Measurements from ENCODE around the gene GULP1. TPM values are rescaled to one million over a fixed set of nuclear protein-coding genes. Genes with fewer than 3 reads are reported as not detected.

Gene GULP1
- total and polyA plus RNA-seq, 4 donors = 25.3 to 78.2 (median 48.2) TPM

DNA sequence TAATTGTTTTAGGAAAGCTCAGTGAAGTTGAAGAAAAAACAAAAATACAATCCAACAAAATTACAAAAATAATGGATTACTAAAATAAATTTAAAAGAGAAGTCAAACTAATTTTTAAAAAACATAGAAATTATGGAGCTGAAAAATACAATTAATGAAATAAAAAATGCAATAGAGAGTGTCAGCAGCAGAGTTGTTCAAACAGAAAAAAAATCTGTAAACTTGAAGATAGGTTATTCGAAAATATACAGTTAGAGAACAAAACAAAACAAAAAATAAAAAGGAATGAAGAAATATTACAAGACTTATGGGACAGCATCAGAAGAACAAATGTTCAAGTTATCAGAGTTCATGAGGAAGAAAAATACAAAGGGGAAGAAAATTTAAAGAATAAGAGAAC lies 114.7 kb downstream of the GULP1 start:
- Histone ChIP-seq H3K4me3 (ENCODE audit: low read depth, low read length) (no peak overlapping the region), H3K27me3 (ENCODE audit: control insufficient read depth, insufficient read depth, low read length) (no peaks in the 10 kb centered on the region), H3K4me1 (ENCODE audit: control insufficient read depth, insufficient read depth, low read length) (no peaks in the 10 kb centered on the region), H3K36me3 (ENCODE audit: control insufficient read depth, insufficient read depth, low read length) (no peaks in the 10 kb centered on the region), H3K9me3 (ENCODE audit: control insufficient read depth, insufficient read depth, low read length) (peaks cover 13% of the 10 kb centered on the region), H3K27ac (ENCODE audit: low read depth, low read length) (no peak overlapping the region)
- DNase-seq (ENCODE audit: low read depth in 4 of 6, low spot score in 6 of 6) = no peak
- WGBS (ENCODE audit: insufficient coverage) = no CpG with 5 or more reads among the region's 1 CpG

- WGBS (ENCODE audit: insufficient coverage) = 66% methylated on average over 4 of the region's 5 CpGs
- DNase-seq (ENCODE audit: low read depth in 4 of 6, low spot score in 6 of 6) = no peak
These were observed 119.0 kb downstream of the GULP1 start for GRCh38 chr2:188410504-188411235.

DNA sequence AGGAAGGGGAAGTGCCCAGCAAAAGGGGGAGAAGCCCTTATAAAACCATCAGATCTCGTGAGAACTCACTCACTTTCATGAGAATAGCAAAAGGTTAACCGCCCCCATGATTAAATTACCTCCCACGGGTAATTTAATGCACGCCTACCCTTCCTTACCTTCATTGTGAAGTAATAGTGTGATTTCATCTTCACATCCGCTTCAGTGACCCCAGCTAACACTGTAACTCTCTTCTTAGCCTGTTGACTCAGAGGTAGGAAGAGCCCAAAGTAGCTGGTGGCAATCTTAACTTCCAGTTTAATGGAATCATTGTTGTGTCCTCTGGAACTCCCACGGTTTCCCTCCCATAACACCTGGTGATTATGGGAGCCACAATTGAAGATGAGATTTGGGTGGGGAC lies 120.5 kb downstream of the GULP1 start:
- Histone ChIP-seq H3K27me3 (ENCODE audit: control insufficient read depth, insufficient read depth, low read length) (no peaks in the 10 kb centered on the region), H3K9me3 (ENCODE audit: control insufficient read depth, insufficient read depth, low read length) (peaks cover 2% of the 10 kb centered on the region), H3K36me3 (ENCODE audit: control insufficient read depth, insufficient read depth, low read length) (no peaks in the 10 kb centered on the region), H3K4me1 (ENCODE audit: control insufficient read depth, insufficient read depth, low read length) (no peaks in the 10 kb centered on the region), H3K4me3 (ENCODE audit: low read depth, low read length) (no peak overlapping the region), H3K27ac (ENCODE audit: low read depth, low read length) (no peak overlapping the region)
- WGBS (ENCODE audit: insufficient coverage) = 100% methylated on average over 1 of the region's 6 CpGs
- no peak for DNase-seq (ENCODE audit: low read depth in 4 of 6, low spot score in 6 of 6)

More at GRCh38 chr2:188410504-188411235, 119.0 kb downstream of the GULP1 start:
- no peaks in the 10 kb centered on the region for H3K4me1 ChIP-seq (ENCODE audit: control insufficient read depth, insufficient read depth, low read length)
- H3K27me3 ChIP-seq (ENCODE audit: control insufficient read depth, insufficient read depth, low read length) = no peaks in the 10 kb centered on the region
- H3K9me3 ChIP-seq (ENCODE audit: control insufficient read depth, insufficient read depth, low read length) = peaks cover 9% of the 10 kb centered on the region
- H3K36me3 ChIP-seq (ENCODE audit: control insufficient read depth, insufficient read depth, low read length) = no peaks in the 10 kb centered on the region
- no peak overlapping the region for H3K27ac ChIP-seq (ENCODE audit: low read depth, low read length)
- no peak overlapping the region for H3K4me3 ChIP-seq (ENCODE audit: low read depth, low read length)

DNA sequence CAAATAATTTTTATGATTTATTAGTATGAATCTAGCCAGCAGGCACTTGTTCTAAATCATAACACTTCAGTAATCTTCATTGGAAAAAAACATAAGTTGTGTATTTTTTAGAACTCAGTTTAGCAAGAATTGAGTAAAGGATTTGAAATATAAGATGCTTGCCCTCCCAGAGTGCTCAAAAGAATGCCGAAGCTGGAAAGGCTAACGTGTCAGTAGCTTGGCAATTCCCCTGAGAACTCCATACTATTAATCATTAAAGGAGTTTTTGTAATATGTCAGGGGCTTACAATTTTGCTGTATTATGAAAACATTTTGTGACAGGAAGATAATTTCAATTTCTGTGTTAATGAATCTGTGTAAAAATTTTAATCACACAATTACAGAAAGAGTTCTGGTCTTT lies 122.7 kb downstream of the GULP1 start:
- WGBS (ENCODE audit: insufficient coverage) = no CpG with 5 or more reads among the region's 2 CpGs

DNA sequence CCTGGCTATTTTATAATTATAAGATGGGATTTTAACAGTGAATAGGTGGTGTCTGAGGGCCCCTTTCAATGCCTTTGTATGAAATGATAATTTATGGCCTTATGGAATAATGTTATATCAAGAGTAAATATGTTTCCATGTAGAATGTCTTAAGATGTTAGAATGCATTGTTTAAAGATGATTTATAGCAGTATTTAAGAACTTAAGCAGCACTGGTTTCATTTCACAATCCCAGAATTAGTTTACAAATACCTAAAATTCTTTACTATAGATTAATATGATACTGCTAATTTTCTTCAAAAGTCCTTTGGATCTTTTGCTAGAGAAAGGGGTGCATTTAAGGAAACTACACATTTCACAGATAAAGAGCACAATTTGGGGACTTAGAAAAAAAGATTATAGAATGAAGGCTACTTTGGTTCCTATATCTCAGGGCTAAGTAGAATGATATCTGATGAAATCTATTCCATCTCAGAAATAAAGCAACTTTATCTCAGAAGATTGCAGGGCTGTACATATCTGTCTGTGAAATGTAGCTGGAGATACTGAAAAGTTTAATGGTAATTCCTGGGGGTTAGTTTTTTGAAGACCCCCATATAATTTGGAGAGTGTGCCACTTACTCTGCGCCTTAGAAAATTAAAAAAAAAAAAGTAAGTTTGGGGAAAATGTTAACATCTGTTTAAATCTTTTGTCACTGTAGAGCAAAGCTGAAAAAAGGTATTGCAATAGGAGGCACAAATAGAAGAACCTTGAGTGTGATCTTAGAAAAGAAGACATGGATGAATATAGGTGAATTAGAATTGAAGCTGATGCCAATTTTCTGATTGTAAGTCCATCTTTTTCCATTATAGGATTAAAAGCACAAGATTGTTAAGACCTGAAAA lies 123.4 kb downstream of the GULP1 start:
- Histone ChIP-seq H3K36me3 (ENCODE audit: control insufficient read depth, insufficient read depth, low read length) (no peaks in the 10 kb centered on the region), H3K4me3 (ENCODE audit: low read depth, low read length) (no peak overlapping the region), H3K9me3 (ENCODE audit: control insufficient read depth, insufficient read depth, low read length) (no peaks in the 10 kb centered on the region), H3K4me1 (ENCODE audit: control insufficient read depth, insufficient read depth, low read length) (no peaks in the 10 kb centered on the region), H3K27ac (ENCODE audit: low read depth, low read length) (no peak overlapping the region), H3K27me3 (ENCODE audit: control insufficient read depth, insufficient read depth, low read length) (no peaks in the 10 kb centered on the region)
- DNase-seq (ENCODE audit: low read depth in 4 of 6, low spot score in 6 of 6) = no peak
- no CpG with 5 or more reads among the region's 1 CpG for WGBS (ENCODE audit: insufficient coverage)

More for the DNA sequence above, 122.7 kb downstream of the GULP1 start:
- no peak overlapping the region for H3K4me3 ChIP-seq (ENCODE audit: low read depth, low read length)
- no peak for DNase-seq (ENCODE audit: low read depth in 4 of 6, low spot score in 6 of 6)
- H3K27me3 ChIP-seq (ENCODE audit: control insufficient read depth, insufficient read depth, low read length) = no peaks in the 10 kb centered on the region
- no peaks in the 10 kb centered on the region for H3K36me3 ChIP-seq (ENCODE audit: control insufficient read depth, insufficient read depth, low read length)
- H3K4me1 ChIP-seq (ENCODE audit: control insufficient read depth, insufficient read depth, low read length) = no peaks in the 10 kb centered on the region
- H3K27ac ChIP-seq (ENCODE audit: low read depth, low read length) = no peak overlapping the region
- H3K9me3 ChIP-seq (ENCODE audit: control insufficient read depth, insufficient read depth, low read length) = no peaks in the 10 kb centered on the region

DNA sequence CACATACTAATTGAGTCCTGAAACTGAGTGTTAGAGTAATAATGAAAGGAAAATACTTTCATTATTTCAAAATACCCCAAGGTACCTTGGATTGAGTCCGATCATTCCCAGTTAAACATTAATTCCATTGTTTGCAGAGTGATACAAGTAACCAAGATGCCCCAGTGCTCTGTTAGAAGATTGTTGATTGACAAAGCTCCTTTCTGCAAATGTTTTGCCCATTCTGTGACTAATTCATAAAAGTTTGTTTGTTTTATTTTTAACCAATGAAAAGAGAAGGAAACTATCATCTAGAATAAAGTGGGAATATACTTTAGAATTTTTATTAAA lies 124.0 kb downstream of the GULP1 start:
- Histone ChIP-seq H3K9me3 (ENCODE audit: control insufficient read depth, insufficient read depth, low read length) (no peaks in the 10 kb centered on the region), H3K27ac (ENCODE audit: low read depth, low read length) (no peak overlapping the region), H3K36me3 (ENCODE audit: control insufficient read depth, insufficient read depth, low read length) (no peaks in the 10 kb centered on the region), H3K27me3 (ENCODE audit: control insufficient read depth, insufficient read depth, low read length) (no peaks in the 10 kb centered on the region), H3K4me3 (ENCODE audit: low read depth, low read length) (no peak overlapping the region), H3K4me1 (ENCODE audit: control insufficient read depth, insufficient read depth, low read length) (no peaks in the 10 kb centered on the region)
- no peak for DNase-seq (ENCODE audit: low read depth in 4 of 6, low spot score in 6 of 6)
- no CpG with 5 or more reads among the region's 1 CpG for WGBS (ENCODE audit: insufficient coverage)

GRCh38 chr2:188416367-188416766 lies 124.7 kb downstream of the GULP1 start:
- Histone ChIP-seq H3K4me1 (ENCODE audit: control insufficient read depth, insufficient read depth, low read length) (no peaks in the 10 kb centered on the region), H3K27ac (ENCODE audit: low read depth, low read length) (no peak overlapping the region), H3K4me3 (ENCODE audit: low read depth, low read length) (no peak overlapping the region), H3K36me3 (ENCODE audit: control insufficient read depth, insufficient read depth, low read length) (no peaks in the 10 kb centered on the region), H3K27me3 (ENCODE audit: control insufficient read depth, insufficient read depth, low read length) (no peaks in the 10 kb centered on the region), H3K9me3 (ENCODE audit: control insufficient read depth, insufficient read depth, low read length) (no peaks in the 10 kb centered on the region)
- DNase-seq (ENCODE audit: low read depth in 4 of 6, low spot score in 6 of 6) = no peak

DNA sequence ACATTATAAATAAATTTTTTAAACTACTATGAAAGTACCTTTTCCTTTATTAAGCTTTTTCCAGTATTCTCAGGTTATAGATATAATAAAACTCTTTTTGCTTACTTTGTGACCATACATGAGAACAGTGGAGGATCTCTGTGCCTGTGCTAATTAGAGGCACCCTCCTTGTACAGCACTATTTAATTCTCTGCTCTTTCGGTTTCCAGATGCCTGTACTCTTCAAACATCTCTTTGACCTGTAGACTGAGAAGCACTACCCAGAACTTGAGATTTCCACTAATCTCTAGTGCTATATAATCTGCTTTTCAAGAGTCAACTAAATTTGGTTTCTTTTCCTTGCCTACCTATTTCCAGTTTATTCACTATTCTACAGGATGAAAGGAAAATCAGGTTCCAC lies 131.1 kb downstream of the GULP1 start:
- no peaks in the 10 kb centered on the region for H3K36me3 ChIP-seq (ENCODE audit: control insufficient read depth, insufficient read depth, low read length)
- H3K27ac ChIP-seq (ENCODE audit: low read depth, low read length) = no peak overlapping the region
- DNase-seq (ENCODE audit: low read depth in 4 of 6, low spot score in 6 of 6) = no peak
- whole genome bisulfite sequencing (ENCODE audit: insufficient coverage) = 88% methylated on average over 1 of the region's 1 CpG
- H3K4me1 ChIP-seq (ENCODE audit: control insufficient read depth, insufficient read depth, low read length) = no peaks in the 10 kb centered on the region
- H3K4me3 ChIP-seq (ENCODE audit: low read depth, low read length) = no peak overlapping the region
- no peaks in the 10 kb centered on the region for H3K9me3 ChIP-seq (ENCODE audit: control insufficient read depth, insufficient read depth, low read length)
- no peaks in the 10 kb centered on the region for H3K27me3 ChIP-seq (ENCODE audit: control insufficient read depth, insufficient read depth, low read length)

DNA sequence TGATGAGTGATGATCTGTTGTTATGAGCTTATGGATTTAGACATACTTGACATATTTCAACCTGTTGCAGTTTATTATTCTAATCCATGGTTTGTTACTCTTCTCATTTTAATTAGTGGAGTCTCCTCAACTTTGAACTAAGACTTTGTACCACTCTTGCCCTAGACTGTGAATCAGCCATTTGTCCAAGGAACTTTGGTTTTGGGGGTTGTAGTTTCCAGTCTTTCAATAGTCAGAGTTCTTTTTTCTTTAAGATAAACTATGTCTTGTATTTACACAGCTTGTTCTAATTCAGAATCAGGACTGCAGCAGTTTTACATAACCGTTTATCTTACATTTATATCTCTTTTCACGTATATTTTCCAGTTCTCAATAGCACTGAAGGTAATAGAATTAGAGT lies 133.6 kb downstream of the GULP1 start:
- no peaks in the 10 kb centered on the region for H3K9me3 ChIP-seq (ENCODE audit: control insufficient read depth, insufficient read depth, low read length)
- H3K36me3 ChIP-seq (ENCODE audit: control insufficient read depth, insufficient read depth, low read length) = no peaks in the 10 kb centered on the region
- no CpG with 5 or more reads among the region's 2 CpGs for WGBS (ENCODE audit: insufficient coverage)
- no peak for DNase-seq (ENCODE audit: low read depth in 4 of 6, low spot score in 6 of 6)
- no peaks in the 10 kb centered on the region for H3K27me3 ChIP-seq (ENCODE audit: control insufficient read depth, insufficient read depth, low read length)
- H3K27ac ChIP-seq (ENCODE audit: low read depth, low read length) = no peak overlapping the region
- no peaks in the 10 kb centered on the region for H3K4me1 ChIP-seq (ENCODE audit: control insufficient read depth, insufficient read depth, low read length)
- H3K4me3 ChIP-seq (ENCODE audit: low read depth, low read length) = no peak overlapping the region

GRCh38 chr2:188426121-188426520 lies 134.4 kb downstream of the GULP1 start:
- Histone ChIP-seq H3K4me1 (ENCODE audit: control insufficient read depth, insufficient read depth, low read length) (no peaks in the 10 kb centered on the region), H3K9me3 (ENCODE audit: control insufficient read depth, insufficient read depth, low read length) (no peaks in the 10 kb centered on the region), H3K27me3 (ENCODE audit: control insufficient read depth, insufficient read depth, low read length) (no peaks in the 10 kb centered on the region), H3K36me3 (ENCODE audit: control insufficient read depth, insufficient read depth, low read length) (no peaks in the 10 kb centered on the region), H3K27ac (ENCODE audit: low read depth, low read length) (no peak overlapping the region), H3K4me3 (ENCODE audit: low read depth, low read length) (no peak overlapping the region)
- 50% methylated on average over 1 of the region's 2 CpGs for WGBS (ENCODE audit: insufficient coverage)
- DNase-seq (ENCODE audit: low read depth in 4 of 6, low spot score in 6 of 6) = no peak

All from spinal cord (tissue), 10 donors.